Pulmonary artery endothelial cell (primary cell): ENCODE measurements around the gene NLRC5. TPM values are rescaled to one million over a fixed set of nuclear protein-coding genes. Genes with fewer than 3 reads are reported as not detected.

Experiments
- DNase-seq: peaks from one replicate; pipeline ENCODE4 v3.0.0-alpha.2; 2011; ENCODE audit warnings: low read depth, low spot score
- total RNA-seq: library from RNA; depleted of rRNA; stranded (reverse); fragments of >200 nt; gene quantifications from 2 replicates; pipeline ENCODE4 v1.2.3, GENCODE V29; 2014

Gene NLRC5
- total RNA-seq, 1 donor from 2014 or later = 10.2 TPM

DNA sequence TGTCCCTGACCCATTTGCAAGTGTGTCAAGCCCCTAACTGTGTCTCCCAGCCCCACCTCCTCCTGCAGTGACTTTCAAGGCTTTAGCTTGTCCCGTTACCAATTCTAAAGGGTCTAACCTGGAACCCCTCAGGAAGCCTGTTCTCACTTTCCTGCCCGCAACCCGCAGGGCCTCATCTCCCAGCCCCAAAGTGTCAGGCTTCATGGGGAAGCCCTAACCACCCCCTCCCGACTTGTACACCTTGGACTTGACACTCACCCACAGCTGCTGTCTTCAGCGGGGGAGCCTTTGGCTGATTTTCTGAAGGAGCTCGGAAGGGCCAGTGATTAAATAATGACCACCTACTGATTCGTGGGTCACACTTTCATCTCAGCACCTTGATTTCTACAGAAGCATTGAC is 33.1 kb downstream of the NLRC5 start:
- DNase-seq = no peak

DNA sequence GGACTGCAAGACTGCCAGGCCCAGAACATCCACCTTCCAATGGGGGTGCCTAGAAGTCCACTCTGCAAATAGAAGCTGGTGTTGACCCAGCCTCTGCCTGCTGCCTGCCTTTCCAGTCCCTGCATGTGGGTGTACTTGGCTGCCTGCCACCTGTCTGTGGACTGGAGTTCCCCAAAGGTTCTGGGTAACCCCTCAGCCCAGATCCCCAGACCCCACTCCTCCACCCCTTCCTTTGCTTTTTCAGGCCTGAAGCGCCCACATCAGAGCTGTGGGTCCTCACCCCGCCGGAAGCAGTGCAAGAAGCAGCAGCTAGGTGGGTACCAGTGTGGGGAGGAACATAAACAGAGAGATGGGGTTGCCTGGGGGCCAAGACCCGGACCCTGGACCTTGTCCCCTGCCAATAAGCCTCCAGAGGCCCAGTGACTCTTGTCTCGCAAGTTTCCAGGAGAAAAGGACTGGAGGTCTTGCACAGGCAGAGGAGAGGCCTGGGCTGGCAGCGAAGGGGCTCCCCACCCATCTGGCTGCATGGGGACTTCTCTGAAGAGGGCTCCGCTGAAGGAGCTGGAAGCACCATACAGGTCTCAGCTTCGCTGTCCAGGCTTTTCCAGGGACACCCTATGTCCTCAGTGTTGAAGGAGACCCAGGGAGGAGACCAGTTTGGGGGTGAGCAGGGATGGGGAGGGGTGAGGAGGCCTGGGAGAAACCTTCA is 34.3 kb downstream of the NLRC5 start:
- DNase-seq = no peak

DNA sequence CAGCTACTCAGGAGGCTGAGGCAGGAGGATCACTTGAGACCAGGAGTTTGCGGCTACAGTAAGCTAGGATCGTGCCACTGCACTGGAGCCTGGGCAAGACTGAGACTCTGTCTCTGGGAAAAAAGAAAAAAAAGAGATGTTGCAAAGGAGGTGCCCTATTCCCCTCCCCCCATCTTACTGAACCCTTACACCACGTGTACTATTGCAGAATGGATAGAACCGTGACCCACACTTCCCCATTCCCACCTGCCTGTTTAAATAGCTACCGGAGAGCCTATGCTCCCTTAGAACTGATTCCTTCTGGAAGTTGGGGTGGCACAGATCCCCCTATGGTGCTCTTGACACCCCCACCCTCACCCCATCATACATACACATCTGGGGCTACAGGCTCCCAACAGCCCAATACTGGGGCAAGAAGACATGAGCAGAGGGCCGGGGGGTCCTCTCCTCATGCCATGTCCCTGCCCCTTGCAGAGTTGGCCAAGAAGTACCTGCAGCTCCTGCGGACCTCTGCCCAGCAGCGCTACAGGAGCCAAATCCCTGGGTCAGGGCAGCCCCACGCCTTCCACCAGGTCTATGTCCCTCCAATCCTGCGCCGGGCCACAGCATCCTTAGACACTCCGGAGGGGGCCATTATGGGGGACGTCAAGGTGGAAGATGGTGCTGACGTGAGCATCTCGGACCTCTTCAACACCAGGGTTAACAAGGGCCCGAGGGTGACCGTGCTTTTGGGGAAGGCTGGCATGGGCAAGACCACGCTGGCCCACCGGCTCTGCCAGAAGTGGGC is 35.7 kb downstream of the NLRC5 start:
- no peak for DNase-seq

DNA sequence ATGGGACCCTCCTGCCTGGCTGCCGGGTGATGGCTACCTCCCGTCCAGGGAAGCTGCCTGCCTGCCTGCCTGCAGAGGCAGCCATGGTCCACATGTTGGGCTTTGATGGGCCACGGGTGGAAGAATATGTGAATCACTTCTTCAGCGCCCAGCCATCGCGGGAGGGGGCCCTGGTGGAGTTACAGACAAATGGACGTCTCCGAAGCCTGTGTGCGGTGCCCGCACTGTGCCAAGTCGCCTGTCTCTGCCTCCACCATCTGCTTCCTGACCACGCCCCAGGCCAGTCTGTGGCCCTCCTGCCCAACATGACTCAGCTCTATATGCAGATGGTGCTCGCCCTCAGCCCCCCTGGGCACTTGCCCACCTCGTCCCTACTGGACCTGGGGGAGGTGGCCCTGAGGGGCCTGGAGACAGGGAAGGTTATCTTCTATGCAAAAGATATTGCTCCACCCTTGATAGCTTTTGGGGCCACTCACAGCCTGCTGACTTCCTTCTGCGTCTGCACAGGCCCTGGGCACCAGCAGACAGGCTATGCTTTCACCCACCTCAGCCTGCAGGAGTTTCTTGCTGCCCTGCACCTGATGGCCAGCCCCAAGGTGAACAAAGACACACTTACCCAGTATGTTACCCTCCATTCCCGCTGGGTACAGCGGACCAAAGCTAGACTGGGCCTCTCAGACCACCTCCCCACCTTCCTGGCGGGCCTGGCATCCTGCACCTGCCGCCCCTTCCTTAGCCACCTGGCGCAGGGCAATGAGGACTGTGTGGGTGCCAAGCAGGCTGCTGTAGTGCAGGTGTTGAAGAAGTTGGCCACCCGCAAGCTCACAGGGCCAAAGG is 36.8 kb downstream of the NLRC5 start:
- no peak for DNase-seq

DNA sequence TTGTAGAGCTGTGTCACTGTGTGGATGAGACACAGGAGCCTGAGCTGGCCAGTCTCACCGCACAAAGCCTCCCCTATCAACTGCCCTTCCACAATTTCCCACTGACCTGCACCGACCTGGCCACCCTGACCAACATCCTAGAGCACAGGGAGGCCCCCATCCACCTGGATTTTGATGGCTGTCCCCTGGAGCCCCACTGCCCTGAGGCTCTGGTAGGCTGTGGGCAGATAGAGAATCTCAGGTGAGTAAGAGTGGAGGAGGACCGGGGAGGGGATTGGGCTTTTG is 37.4 kb downstream of the NLRC5 start:
- no peak for DNase-seq

DNA sequence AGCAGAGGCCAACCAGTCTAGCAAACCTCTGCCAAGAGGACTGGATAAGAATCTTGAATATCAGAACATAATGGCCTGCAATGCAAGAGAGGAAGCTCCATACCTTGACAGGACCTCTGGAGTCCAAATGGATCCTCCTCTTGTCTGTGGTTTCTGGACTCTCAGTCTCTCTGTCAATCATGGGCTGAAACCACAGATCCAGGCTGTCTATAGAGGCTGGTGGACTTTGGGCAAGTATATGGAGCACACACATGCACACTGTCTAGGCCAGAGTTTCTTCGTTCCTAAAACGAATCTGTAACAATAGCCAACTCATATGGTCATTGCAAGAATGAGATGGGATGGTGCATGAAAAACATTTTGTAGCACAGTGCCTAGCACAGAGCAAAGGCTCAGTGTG is 37.7 kb downstream of the NLRC5 start:
- DNase-seq = no peak

DNA sequence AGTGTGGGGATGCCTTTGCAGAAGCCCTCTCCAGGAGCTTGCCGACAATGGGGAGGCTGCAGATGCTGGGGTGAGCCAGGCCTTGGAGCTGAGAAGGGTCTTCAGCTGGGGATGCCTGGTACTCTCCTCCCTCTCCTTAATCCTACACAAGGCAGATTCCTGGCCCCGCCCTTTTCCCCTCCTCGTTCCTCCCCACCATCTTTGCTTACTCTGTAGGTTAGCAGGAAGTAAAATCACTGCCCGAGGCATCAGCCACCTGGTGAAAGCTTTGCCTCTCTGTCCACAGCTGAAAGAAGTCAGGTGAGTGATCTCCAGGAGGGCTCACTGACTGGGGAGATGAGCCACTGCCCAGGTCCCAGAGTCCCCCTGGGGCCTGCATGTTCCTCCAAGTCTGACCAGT is 38.7 kb downstream of the NLRC5 start:
- no peak for DNase-seq

DNA sequence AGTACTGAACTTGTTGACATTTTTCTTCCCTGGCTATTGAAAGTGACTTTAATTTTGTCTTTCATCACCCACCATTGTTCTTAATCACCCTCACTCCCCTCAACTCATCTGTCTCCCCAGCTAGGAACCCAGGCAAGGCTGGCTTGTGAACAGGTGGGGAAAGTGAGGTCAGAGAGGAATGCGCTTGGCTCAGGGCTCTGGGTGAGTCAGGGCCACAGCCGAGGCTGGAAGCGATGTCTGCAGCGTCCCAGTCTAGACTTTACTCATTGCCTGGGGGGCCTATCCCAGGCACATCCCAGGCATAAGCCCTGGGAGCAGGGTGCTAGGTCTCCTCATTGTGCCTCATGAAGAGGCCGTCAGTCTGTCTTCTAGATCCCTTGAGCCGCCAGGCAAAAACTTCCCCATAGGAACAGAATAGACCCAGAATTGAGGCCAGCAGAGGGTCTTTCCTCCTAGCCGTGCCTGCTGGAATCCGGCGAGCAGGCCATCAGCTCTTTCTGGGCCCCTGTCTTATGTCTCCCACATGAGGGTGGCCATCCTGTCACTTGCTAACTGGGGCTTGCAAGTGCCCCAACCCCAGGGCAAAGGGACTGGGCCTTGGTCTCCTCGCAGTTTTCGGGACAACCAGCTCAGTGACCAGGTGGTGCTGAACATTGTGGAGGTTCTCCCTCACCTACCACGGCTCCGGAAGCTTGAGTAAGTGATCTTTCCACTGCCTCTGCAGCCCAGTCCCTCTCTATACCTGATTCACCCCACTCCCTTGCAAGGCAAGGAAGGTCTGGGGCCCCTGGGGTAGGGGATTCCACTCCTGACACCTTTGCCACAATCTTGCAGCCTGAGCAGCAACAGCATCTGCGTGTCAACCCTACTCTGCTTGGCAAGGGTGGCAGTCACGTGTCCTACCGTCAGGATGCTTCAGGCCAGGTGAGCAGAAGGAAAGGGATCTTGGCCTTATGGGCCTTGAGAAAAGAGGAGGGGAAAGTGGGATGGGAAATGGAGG is 40.1 kb downstream of the NLRC5 start:
- no peak for DNase-seq

DNA sequence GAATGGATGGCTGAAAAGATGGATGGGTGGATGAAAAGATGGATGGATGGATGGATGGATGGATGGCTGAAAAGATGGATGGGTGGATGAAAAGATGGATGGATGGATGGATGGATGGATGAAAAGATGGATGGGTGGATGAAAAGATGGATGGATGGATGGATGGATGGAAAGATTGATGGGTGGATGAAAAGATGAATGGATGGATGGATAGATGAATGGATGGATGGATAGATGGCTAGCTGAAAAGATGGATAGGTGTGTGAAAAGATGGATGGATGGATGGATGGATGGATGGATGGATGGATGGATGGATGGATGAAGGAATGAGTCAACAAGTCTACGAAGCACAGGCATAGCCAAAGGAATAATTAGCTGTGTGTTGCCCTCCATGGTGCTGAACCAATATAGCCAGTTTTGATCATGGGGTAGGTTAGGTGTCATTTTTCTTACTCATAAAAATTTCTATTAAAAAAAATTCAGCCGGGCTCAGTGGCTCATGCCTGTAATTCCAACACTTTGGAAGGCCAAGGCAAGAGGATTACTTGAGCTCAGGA is 41.1 kb downstream of the NLRC5 start:
- no peak for DNase-seq

DNA sequence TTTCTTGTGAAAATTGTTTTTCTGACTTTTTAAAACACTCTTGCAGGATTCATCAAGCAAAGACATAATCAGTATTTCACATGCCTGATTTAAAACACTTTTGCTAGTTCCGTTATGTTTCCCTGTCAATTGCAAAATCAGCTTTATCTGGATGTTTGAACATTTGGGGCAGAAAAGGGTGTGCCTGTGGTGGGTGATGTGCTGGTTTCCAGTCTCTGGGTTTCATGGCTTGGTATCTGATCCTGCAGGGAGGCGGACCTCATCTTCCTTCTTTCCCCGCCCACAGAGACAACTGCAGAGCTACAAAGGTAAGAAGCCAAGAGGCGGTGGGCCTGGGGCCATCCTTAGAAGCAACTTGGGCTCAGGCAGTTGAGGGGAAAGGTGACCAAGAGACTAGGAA is 41.8 kb downstream of the NLRC5 start:
- DNase-seq = no peak

DNA sequence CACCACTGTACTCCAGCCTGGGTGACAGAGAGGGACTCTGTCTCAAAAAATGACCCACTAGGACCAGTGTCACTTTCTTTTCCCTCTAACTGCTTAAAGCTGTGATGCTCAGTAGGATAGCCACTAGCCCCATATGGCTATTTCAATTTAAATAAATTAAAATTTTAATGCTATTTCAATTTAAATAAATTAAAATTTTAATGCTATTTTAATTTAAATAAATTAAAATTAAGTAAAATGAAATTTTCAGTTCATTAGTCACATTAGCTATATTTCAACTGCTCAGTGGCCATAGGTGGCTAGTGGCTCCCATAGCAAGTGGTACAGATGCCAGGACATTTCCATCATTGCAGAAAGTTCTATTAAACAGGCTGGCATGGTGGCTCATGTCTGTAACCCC is 43.0 kb downstream of the NLRC5 start:
- no peak for DNase-seq

DNA sequence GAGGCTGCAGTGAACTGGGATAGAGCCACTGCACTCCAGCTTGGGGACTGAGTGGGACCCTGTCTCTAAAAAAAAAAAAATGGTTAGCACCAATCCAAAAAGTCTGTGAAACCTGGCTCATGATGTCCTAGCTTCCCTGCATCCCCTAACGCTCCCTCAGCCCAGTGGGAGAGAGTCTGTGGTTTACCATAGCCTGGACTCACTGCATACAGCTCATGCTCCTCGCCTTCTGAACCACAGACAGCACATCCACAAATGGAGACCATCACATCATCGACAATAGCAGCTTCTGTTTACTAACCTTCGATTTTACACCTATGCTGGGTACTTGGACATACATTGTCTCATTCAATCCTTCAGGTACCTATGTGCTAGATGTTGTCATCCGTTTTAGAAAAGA is 43.6 kb downstream of the NLRC5 start:
- DNase-seq = no peak

DNA sequence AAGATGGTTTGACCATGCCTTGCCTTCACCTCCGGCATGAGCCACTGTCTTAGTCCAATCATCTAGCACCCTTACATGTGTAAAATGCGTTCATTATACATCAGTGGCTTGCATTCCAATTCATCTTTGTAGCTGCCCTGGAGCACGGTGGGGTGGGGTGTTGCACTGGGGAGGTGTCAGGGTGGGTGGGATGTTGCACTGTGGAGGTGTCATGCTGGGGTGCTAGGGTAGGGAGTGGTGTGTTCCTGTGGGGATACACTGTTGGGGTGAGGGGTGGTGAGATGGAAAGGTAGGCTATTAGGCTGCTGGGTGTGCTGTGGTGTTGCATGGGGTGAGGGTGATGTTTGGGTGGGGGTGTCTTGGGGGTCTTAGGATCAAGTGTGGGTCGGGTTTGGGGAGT is 47.0 kb downstream of the NLRC5 start:
- no peak for DNase-seq

DNA sequence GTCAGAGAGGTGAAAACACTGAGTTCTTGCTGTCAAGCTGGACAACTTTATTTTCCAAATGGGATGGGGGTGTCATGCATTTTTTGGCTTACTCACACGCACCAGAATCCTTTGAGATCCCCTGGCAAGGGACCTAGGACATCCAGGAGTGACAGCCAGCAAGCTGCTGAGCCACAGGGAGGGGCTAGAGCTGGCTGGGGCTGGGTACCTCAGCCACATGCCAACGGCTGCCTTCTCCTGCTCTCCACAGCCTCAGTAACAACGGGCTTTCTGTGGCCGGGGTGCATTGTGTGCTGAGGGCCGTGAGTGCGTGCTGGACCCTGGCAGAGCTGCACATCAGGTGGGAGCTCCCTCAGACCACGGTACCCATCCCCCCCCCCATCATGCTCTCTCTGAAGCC is 47.6 kb downstream of the NLRC5 start:
- DNase-seq = no peak

DNA sequence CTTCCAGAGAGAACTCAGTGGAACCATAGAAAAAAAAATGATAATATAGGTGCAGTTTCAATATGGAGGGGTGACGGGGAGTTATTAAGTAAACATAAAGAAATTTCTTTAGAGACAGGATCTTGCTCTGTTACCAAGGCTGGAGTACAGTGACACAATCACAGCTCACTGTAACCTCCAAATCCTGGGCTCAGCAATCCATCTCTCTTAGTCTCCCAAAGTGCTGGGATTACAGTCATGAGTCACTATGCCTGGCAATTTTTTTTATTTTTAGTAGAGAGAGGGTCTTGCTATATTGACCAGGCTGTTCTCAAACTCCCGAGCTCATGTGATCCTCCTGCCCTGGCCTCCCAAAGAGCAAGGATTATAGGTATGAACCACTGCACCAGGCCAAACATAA is 48.8 kb downstream of the NLRC5 start:
- DNase-seq = no peak

DNA sequence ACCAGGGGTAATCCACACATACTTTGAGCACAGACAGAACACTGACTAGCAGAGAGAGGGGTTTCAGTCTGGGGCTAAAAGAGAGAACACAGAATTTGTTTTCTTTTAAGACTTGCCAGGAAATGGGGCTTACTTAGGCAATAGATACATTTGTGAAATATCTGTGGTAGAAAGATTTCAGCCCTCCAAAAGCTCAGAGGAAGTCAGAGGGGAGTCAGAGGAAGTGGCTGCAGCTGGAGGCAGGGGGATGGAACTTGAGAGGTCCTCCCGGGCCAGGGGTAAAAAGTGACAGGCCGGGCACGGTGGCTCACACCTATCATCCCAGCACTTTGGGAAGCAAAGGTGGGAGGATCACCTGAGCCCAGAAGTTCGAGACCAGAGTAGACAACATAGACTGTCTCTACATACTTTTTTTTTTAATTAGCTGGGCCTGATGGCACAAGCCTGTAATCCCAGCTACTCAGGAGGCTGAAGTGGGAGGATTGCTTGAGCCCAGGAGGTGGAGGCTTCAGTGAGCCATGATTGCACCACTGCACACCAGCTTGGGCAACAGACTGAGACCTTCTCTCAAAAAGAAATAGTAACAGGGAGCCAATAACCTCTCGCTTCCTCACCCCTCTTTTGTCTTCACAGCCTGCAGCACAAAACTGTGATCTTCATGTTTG is 49.9 kb downstream of the NLRC5 start:
- no peak for DNase-seq

DNA sequence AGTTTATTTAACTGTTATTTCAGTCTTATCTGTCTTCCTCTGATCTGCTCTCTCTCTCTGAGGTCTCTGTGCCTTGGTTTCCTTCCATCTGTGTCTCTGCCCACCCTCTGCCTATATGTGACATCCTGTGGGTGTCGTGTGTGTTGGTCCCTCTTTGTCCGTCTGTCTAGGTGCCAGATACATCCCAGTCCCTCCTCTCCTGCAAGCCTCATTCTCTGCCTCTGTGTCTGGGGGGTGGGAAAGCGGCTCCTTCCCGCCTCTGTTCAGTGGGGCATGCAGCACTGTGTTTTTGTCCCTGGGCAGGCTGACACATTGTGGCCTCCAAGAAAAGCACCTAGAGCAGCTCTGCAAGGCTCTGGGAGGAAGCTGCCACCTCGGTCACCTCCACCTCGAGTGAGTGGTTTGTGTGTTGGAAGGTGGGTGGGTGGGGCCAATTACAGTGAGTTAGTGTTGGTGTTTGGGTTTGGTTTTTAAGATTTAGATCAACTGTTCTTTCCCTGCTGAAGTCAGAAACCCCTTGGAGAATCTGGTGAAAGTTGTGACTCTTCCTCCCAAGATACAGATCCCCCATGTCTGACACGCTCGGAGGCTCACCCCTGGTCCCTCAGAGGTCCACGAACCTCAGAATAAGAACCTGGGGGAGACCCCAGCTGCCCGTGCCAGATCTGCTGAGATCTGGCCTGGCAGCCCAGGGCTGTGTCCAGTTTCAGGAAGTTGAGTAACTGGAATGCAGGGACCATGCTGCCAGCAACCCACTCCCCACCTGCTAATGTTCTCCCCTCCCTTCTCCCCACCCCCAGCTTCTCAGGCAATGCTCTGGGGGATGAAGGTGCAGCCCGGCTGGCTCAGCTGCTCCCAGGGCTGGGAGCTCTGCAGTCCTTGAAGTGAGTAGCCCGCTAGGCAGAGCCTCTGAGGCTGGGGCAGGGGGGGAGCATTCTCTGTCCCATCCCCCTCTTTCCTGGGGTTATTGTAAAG is 52.1 kb downstream of the NLRC5 start:
- DNase-seq = no peak

DNA sequence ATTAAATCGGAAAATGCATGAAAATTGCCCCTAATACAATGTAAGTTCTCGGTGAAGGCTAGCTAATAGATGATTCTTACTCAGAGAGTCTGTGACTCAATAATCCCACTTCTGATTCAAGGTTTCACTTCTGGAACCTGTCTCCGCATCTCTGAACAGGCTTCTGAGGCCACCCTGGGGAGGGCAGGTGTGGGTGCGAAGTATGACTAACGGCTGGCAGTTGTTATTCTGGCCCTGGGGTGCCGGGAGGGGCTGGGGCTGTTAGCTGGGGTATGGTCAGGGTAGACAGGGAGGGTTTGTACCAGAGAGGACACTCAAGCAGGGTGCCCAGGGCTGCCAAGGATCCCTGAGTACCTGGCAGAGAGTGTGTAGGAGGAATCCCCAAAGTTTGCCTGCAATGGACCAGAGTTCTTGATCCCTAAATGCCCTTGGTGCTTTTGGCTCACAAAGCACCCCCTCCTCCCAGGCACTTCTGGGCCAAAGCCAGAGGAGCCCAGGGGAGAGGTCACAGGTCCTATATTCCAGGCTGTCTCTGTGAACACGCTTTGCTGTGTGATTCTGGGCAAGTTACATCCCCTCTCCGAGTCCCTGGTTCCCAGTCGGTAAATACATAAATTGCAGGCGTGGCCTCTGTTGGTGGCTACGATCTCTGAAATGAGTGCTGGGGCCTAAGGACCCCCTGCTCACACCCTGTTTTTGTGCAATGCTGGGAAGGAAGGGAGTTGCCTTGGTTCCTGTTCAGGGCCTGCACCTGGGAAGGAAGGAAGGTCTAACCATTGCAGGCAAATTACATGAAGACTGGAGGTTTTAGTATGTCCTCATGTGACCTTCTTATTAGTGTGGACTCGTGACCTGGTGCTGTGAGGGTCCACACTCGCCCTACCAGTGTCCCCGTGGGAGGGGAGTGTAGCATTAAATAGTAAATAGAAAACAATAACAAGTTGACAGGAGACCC is 53.1 kb downstream of the NLRC5 start:
- DNase-seq = no peak
